Cardiac muscle cell (in vitro differentiated cells and primary cell): Measurements from ENCODE around the gene PSPH. TPM values are rescaled to one million over a fixed set of nuclear protein-coding genes. Genes with fewer than 3 reads are reported as not detected.
A peak's percentile ranks its signal among the peaks of the same experiment; 100 is the strongest.

Experiments used
- DNase-seq, 2 donors: peaks; one replicate each; pipeline versions ENCODE4 v3.0.0 to v3.0.0-alpha.2; 2010 to 2017; ENCODE audit warnings: low read depth in 1 of 2, low spot score in 1 of 2
- H3K27ac ChIP-seq: fragments of 200-600 bp; sonication (generic); 2 replicates; pipeline ENCODE4 v1.5.1; 2016
- H3K27me3 ChIP-seq: fragments of 200-600 bp; sonication (generic); 2 replicates; pipeline ENCODE4 v1.6.0; 2016; ENCODE audit warnings: control low read depth
- H3K36me3 ChIP-seq: fragments of 200-600 bp; sonication (generic); 2 replicates; pipeline ENCODE4 v1.5.1; 2016; ENCODE audit warnings: control low read depth
- H3K4me1 ChIP-seq: fragments of 200-600 bp; sonication (generic); 2 replicates; pipeline ENCODE4 v1.8.1; 2017; ENCODE audit warnings: low read depth, mild to moderate bottlenecking, mixed run types
- H3K4me3 ChIP-seq: fragments of 200-600 bp; sonication (generic); 2 replicates; pipeline ENCODE4 v1.5.1; 2016; ENCODE audit warnings: mild to moderate bottlenecking
- H3K9me3 ChIP-seq: fragments of 200-600 bp; sonication (generic); 2 replicates; pipeline ENCODE4 v1.5.1; 2017; ENCODE audit warnings: low read depth, mild to moderate bottlenecking, control low read depth
- CTCF ChIP-seq: IDR thresholded peaks from 2 replicates; pipeline ENCODE4 v1.5.1; 2012; ENCODE audit warnings: low read depth, mild to moderate bottlenecking, low read length
- polyA plus RNA-seq: library from polyadenylated mRNA; unstranded; fragments of >200 nt; fragmentation: Nextera tagmentation; extraction: Ambion mirVana; gene quantifications from 2 replicates; pipeline ENCODE4 v1.2.1, GENCODE V29; 2016
- total RNA-seq: library from RNA; depleted of rRNA; stranded (reverse); fragments of >200 nt; gene quantifications from 2 replicates; pipeline ENCODE4 v1.2.3, GENCODE V29; 2016

PSPH gene
- total and polyA plus RNA-seq, 2 experiments from 2014 or later = 37.7 to 64.8 TPM

GRCh38 chr7:55965805-55966421, 85.3 kb downstream of the PSPH start:
- Histone ChIP-seq H3K36me3 (no peaks in the 10 kb centered on the region), H3K27ac (peak overlapping the region; percentile 98), H3K27me3 (peaks cover 12% of the 10 kb centered on the region)

GRCh38 chr7:55965100-55965470, 86.2 kb downstream of the PSPH start:
- no peak for TF ChIP-seq CTCF
- peaks cover 8% of the 10 kb centered on the region for H3K4me1 ChIP-seq

More at GRCh38 chr7:55965805-55966421, 85.3 kb downstream of the PSPH start:
- Histone ChIP-seq H3K4me3 (peak overlapping the region; percentile 74), H3K9me3 (no peaks in the 10 kb centered on the region), H3K4me1 (peaks cover 12% of the 10 kb centered on the region)
- DNase-seq = no peak
- TF ChIP-seq CTCF = no peak

GRCh38 chr7:55964261-55965099, 86.8 kb downstream of the PSPH start, which contains the start of gene NIPSNAP2:
Gene NIPSNAP2 (plus strand): TSS chr7:55964585. CDS start chr7:55964610, 25 bp downstream.
- peaks cover 8% of the 10 kb centered on the region for H3K4me1 ChIP-seq
- peak within 1 kb of the TSS; percentile 74 for H3K4me3 ChIP-seq
- H3K27ac ChIP-seq = peak within 1 kb of the TSS; percentile 98
- peak; percentile 74 to 88 for DNase-seq
- peak; percentile 31 for TF ChIP-seq CTCF
- no peaks in the 10 kb centered on the region for H3K36me3 ChIP-seq
- no peaks in the 10 kb centered on the region for H3K9me3 ChIP-seq
- peaks cover 12% of the 10 kb centered on the region for H3K27me3 ChIP-seq

More at GRCh38 chr7:55965100-55965470, 86.2 kb downstream of the PSPH start:
- Histone ChIP-seq H3K27ac (peak overlapping the region; percentile 98), H3K36me3 (no peaks in the 10 kb centered on the region), H3K9me3 (no peaks in the 10 kb centered on the region), H3K27me3 (peaks cover 12% of the 10 kb centered on the region), H3K4me3 (peak overlapping the region; percentile 74)
- peak in 1 of 2 donors; percentile 54 for DNase-seq

GRCh38 chr7:55963584-55964168, 87.6 kb downstream of the PSPH start:
- DNase-seq = no peak
- Histone ChIP-seq H3K4me3 (no peak overlapping the region), H3K36me3 (no peaks in the 10 kb centered on the region), H3K4me1 (peaks cover 8% of the 10 kb centered on the region), H3K9me3 (no peaks in the 10 kb centered on the region), H3K27ac (peak overlapping the region; percentile 40), H3K27me3 (peaks cover 12% of the 10 kb centered on the region)
- no peak for TF ChIP-seq CTCF

GRCh38 chr7:55962014-55962413, 89.2 kb downstream of the PSPH start:
- Histone ChIP-seq H3K4me3 (no peak overlapping the region), H3K27me3 (peaks cover 12% of the 10 kb centered on the region), H3K27ac (no peak overlapping the region), H3K4me1 (peaks cover 8% of the 10 kb centered on the region), H3K9me3 (no peaks in the 10 kb centered on the region), H3K36me3 (no peaks in the 10 kb centered on the region)
- DNase-seq = no peak
- no peak for TF ChIP-seq CTCF

Other genes with a start within 250 kb of the PSPH start
- not detected in 2 replicates for gene SEPTIN14, start 188.7 kb downstream of the PSPH start, total RNA-seq
- gene SEPTIN14, start 188.7 kb downstream of the PSPH start, polyA plus RNA-seq = not detected in 2 replicates
- 5.1 and 5.7 TPM in 2 replicates for gene ZNF713, start 164.0 kb downstream of the PSPH start, total RNA-seq
- gene ZNF713, start 164.0 kb downstream of the PSPH start, polyA plus RNA-seq = 4.1 and 7.5 TPM in 2 replicates
- 7.8 and 11.7 TPM in 2 replicates for gene MRPS17, start 99.6 kb downstream of the PSPH start, total RNA-seq
- 34.4 and 35.7 TPM in 2 replicates for gene MRPS17, start 99.6 kb downstream of the PSPH start, polyA plus RNA-seq
- 97.7 and 123 TPM in 2 replicates for gene NIPSNAP2, start 86.9 kb downstream of the PSPH start, total RNA-seq
- gene NIPSNAP2, start 86.9 kb downstream of the PSPH start, polyA plus RNA-seq = 197 and 207 TPM in 2 replicates
- 99.0 and 105 TPM in 2 replicates for gene CCT6A, start 321 bp upstream of the PSPH start, total RNA-seq
- 144 and 167 TPM in 2 replicates for gene CCT6A, start 321 bp upstream of the PSPH start, polyA plus RNA-seq
- gene SUMF2, start 12.8 kb upstream of the PSPH start, total RNA-seq = 60.9 and 108 TPM in 2 replicates
- 49.5 and 77.2 TPM in 2 replicates for gene SUMF2, start 12.8 kb upstream of the PSPH start, polyA plus RNA-seq
- 0.21 and 0.81 TPM in 2 replicates for gene PHKG1, start 41.5 kb upstream of the PSPH start, total RNA-seq
- 0.44 and 0.72 TPM in 2 replicates for gene PHKG1, start 41.5 kb upstream of the PSPH start, polyA plus RNA-seq
- 393 and 511 TPM in 2 replicates for gene CHCHD2, start 55.0 kb upstream of the PSPH start, total RNA-seq
- gene CHCHD2, start 55.0 kb upstream of the PSPH start, polyA plus RNA-seq = 468 and 556 TPM in 2 replicates
- not detected in 2 replicates for gene NUPR2, start 65.0 kb upstream of the PSPH start, total RNA-seq
- gene NUPR2, start 65.0 kb upstream of the PSPH start, polyA plus RNA-seq = not detected in 2 replicates